Measurements from ENCODE around the gene WNT3A. TPM values are rescaled to one million over a fixed set of nuclear protein-coding genes. Genes with fewer than 3 reads are reported as not detected.

WNT3A gene
- total RNA-seq, 6 experiments from 2014 or later, result not detected

- Histone ChIP-seq H3K4me3 (no peak overlapping the region), H3K27ac (no peak overlapping the region), H3K27me3 (peaks cover 0 to 10% of the 10 kb centered on the region in 2 donors), H3K4me1 (no peaks in the 10 kb centered on the region), H3K9me3 (no peaks in the 10 kb centered on the region), H3K36me3 (no peaks in the 10 kb centered on the region)
- TF ChIP-seq POLR2A (IDR thresholded peaks at IDR 0.05), result no peak
- TF ChIP-seq, protein P1, sequence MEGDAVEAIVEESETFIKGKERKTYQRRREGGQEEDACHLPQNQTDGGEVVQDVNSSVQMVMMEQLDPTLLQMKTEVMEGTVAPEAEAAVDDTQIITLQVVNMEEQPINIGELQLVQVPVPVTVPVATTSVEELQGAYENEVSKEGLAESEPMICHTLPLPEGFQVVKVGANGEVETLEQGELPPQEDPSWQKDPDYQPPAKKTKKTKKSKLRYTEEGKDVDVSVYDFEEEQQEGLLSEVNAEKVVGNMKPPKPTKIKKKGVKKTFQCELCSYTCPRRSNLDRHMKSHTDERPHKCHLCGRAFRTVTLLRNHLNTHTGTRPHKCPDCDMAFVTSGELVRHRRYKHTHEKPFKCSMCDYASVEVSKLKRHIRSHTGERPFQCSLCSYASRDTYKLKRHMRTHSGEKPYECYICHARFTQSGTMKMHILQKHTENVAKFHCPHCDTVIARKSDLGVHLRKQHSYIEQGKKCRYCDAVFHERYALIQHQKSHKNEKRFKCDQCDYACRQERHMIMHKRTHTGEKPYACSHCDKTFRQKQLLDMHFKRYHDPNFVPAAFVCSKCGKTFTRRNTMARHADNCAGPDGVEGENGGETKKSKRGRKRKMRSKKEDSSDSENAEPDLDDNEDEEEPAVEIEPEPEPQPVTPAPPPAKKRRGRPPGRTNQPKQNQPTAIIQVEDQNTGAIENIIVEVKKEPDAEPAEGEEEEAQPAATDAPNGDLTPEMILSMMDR (IDR thresholded peaks at IDR 0.05), result no peak
- peak in 1 of 3 donors; percentile 46 for DNase-seq
- intact Hi-C loops (cut with DNase I), result no loop called here
- 3% methylated on average over 8 of the region's 52 CpGs for WGBS (ENCODE audit: insufficient coverage, low coverage, low lambda C conversion rate, missing lambda C conversion rate)
- ATAC-seq, result no peak
Measured at GRCh38 chr1:228006034-228006785, 588 bp upstream of the WNT3A start.

DNA sequence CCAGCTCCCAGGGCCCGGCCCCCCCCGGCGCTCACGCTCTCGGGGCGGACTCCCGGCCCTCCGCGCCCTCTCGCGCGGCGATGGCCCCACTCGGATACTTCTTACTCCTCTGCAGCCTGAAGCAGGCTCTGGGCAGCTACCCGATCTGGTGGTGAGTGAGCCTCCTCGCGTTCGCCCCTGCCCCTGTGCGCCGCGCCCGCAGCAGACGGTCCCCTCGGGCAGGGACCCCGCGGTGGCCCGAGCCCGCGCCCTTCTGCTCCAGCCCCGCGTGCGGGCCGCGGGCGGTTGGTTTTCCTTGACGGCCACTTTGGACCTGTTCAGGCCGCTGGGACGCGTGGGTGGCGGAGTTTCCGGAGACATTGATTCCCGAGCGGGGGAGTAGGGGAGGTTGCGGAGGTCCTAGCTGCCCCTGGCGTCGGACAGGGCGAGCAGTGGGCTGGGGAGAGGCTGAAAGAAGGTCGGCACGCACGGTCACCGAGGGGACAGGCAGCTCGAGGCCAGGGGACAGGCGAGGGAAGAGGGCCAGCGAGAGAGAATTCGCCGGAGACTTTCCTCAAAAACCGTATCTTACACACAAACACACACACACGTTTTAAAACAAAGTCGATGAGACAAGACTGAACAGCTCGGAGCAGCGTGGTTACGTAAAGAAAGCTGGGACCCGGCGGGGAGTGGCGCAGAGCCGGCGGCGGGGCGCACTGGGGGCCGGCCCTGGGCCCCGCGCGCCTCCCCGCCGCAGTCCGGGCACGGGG is 427 bp downstream of the WNT3A start:
- intact Hi-C loops (cut with DNase I), result no loop called here
- 0% methylated on average over 1 of the region's 77 CpGs for WGBS (ENCODE audit: insufficient coverage, low coverage, low lambda C conversion rate, missing lambda C conversion rate)

GRCh38 chr1:228007801-228008341 is 1.1 kb downstream of the WNT3A start:
- Histone ChIP-seq H3K27ac (no peak overlapping the region), H3K4me1 (no peaks in the 10 kb centered on the region), H3K4me3 (no peak overlapping the region), H3K36me3 (no peaks in the 10 kb centered on the region), H3K27me3 (peaks cover 0 to 10% of the 10 kb centered on the region in 2 donors), H3K9me3 (no peaks in the 10 kb centered on the region)
- ATAC-seq (no peak), DNase-seq (peak in 1 of 3 donors; percentile 37)
- intact Hi-C loops (cut with DNase I), result no loop called here
- TF ChIP-seq POLR2A (IDR thresholded peaks at IDR 0.05), result no peak
- TF ChIP-seq, protein P1 (IDR thresholded peaks at IDR 0.05), result no peak
- 5% methylated on average over 5 of the region's 23 CpGs for WGBS (ENCODE audit: insufficient coverage, low coverage, low lambda C conversion rate, missing lambda C conversion rate)

More for the DNA sequence above, 427 bp downstream of the WNT3A start:
- DNase-seq (peak in 1 of 3 donors; percentile 47), ATAC-seq (no peak)
- TF ChIP-seq, protein P1 (IDR thresholded peaks at IDR 0.05), result no peak
- no peak for TF ChIP-seq POLR2A (IDR thresholded peaks at IDR 0.05)
- Histone ChIP-seq H3K27ac (no peak overlapping the region), H3K9me3 (no peaks in the 10 kb centered on the region), H3K36me3 (no peaks in the 10 kb centered on the region), H3K4me1 (no peaks in the 10 kb centered on the region), H3K4me3 (no peak overlapping the region), H3K27me3 (peaks cover 0 to 10% of the 10 kb centered on the region in 2 donors)

- TF ChIP-seq, protein P1 (IDR thresholded peaks at IDR 0.05), result no peak
- no peak for TF ChIP-seq POLR2A (IDR thresholded peaks at IDR 0.05)
- Histone ChIP-seq H3K27me3 (peaks cover 0 to 10% of the 10 kb centered on the region in 2 donors), H3K27ac (no peak overlapping the region), H3K4me1 (no peaks in the 10 kb centered on the region), H3K36me3 (no peaks in the 10 kb centered on the region), H3K9me3 (no peaks in the 10 kb centered on the region), H3K4me3 (no peak overlapping the region)
- DNase-seq, result peak in 1 of 3 donors; percentile 35
- no peak for ATAC-seq
- whole genome bisulfite sequencing (ENCODE audit: insufficient coverage, low coverage, low lambda C conversion rate, missing lambda C conversion rate), result 8% methylated on average over 5 of the region's 52 CpGs
- intact Hi-C loops (cut with DNase I), result no loop called here
Measured at GRCh38 chr1:228008391-228009115, 1.8 kb downstream of the WNT3A start.

Data from right lobe of liver (tissue), 6 donors.